Thoracic aorta (tissue), 2 donors: Measurements from ENCODE around the gene UIMC1. TPM values are rescaled to one million over a fixed set of nuclear protein-coding genes. Genes with fewer than 3 reads are reported as not detected.

ENCODE experiments used
- ATAC-seq: fragments of 150-250 bp; one replicate; pipeline ENCODE4 v1.8.0; 2017; ENCODE audit warnings: low read depth; ENCODE audit not compliant: insufficient number of reproducible peaks, low FRiP score
- DNase-seq: peaks from one replicate; pipeline ENCODE4 v3.0.0-alpha.2; 2020; ENCODE audit warnings: low spot score
- H3K27ac ChIP-seq, 2 donors: fragments of 200-600 bp; sonication (generic); 1 replicate in 1 of 2; 2 replicates in 1 of 2; pipeline ENCODE4 v1.5.1; 2016; ENCODE audit warnings: mild to moderate bottlenecking in 2 of 2, moderate library complexity in 2 of 2
- H3K27me3 ChIP-seq: fragments of 200-600 bp; sonication (generic); replicated peaks from 2 replicates; pipeline ENCODE4 v1.6.0; 2016; ENCODE audit warnings: mild to moderate bottlenecking; ENCODE audit not compliant: insufficient read depth
- H3K36me3 ChIP-seq: fragments of 200-600 bp; sonication (generic); one replicate; pipeline ENCODE4 v1.5.1; 2016
- H3K4me1 ChIP-seq, 2 donors: fragments of 200-600 bp; sonication (generic); 1 replicate in 1 of 2; 2 replicates in 1 of 2; pipeline versions ENCODE4 v1.5.1 to v1.6.0; 2016; ENCODE audit warnings: low read depth in 2 of 2, mild to moderate bottlenecking in 1 of 2; ENCODE audit not compliant: control insufficient read depth in 1 of 2
- H3K4me3 ChIP-seq: fragments of 200-600 bp; sonication (generic); 2 replicates; pipeline ENCODE4 v1.5.1; 2016; ENCODE audit warnings: mild to moderate bottlenecking
- H3K9me3 ChIP-seq: fragments of 200-600 bp; sonication (generic); 2 replicates; pipeline ENCODE4 v1.5.1; 2016
- total RNA-seq, 2 donors: library from RNA; depleted of rRNA; stranded (reverse); fragments of >200 nt; gene quantifications; one replicate each; pipeline versions ENCODE4 v1.1.0 to v1.2.3, GENCODE V29; 2016
- TF ChIP-seq, protein P1 (sequence below): fragments of 200-600 bp; sonication (generic); IDR thresholded peaks from one replicate; pipeline ENCODE4 v1.5.1; 2019; ENCODE audit warnings: antibody characterized with exemption

The UIMC1 gene
- total RNA-seq, 2 donors from 2014 or later: 27.3 to 40.9 TPM

GRCh38 chr5:176900780-176901204 lies 105.8 kb downstream of the UIMC1 start:
- Histone ChIP-seq H3K4me3 (no peak overlapping the region), H3K4me1 (no peaks in the 10 kb centered on the region), H3K9me3 (no peaks in the 10 kb centered on the region), H3K27me3 (no peaks in the 10 kb centered on the region), H3K36me3 (peaks cover 21% of the 10 kb centered on the region), H3K27ac (no peak overlapping the region)
- TF ChIP-seq, protein P1, sequence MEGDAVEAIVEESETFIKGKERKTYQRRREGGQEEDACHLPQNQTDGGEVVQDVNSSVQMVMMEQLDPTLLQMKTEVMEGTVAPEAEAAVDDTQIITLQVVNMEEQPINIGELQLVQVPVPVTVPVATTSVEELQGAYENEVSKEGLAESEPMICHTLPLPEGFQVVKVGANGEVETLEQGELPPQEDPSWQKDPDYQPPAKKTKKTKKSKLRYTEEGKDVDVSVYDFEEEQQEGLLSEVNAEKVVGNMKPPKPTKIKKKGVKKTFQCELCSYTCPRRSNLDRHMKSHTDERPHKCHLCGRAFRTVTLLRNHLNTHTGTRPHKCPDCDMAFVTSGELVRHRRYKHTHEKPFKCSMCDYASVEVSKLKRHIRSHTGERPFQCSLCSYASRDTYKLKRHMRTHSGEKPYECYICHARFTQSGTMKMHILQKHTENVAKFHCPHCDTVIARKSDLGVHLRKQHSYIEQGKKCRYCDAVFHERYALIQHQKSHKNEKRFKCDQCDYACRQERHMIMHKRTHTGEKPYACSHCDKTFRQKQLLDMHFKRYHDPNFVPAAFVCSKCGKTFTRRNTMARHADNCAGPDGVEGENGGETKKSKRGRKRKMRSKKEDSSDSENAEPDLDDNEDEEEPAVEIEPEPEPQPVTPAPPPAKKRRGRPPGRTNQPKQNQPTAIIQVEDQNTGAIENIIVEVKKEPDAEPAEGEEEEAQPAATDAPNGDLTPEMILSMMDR: no peak
- ATAC-seq (no peak), DNase-seq (no peak)

- H3K27ac ChIP-seq: no peak overlapping the region
Measured at GRCh38 chr5:176899946-176900779, 106.4 kb downstream of the UIMC1 start.

GRCh38 chr5:176899296-176899891 lies 107.2 kb downstream of the UIMC1 start, which contains the start of gene HK3:
Gene HK3 (minus strand): TSS chr5:176899346. CDS start chr5:176896159, 3,187 bp downstream.
- ATAC-seq (no peak), DNase-seq (no peak)
- Histone ChIP-seq H3K9me3 (no peaks in the 10 kb centered on the region), H3K36me3 (peaks cover 10% of the 10 kb centered on the region), H3K4me1 (no peaks in the 10 kb centered on the region), H3K27ac (no peak within 1 kb of the TSS), H3K4me3 (peak within 1 kb of the TSS; percentile 42), H3K27me3 (no peaks in the 10 kb centered on the region)
- TF ChIP-seq, protein P1: no peak

More at GRCh38 chr5:176899946-176900779, 106.4 kb downstream of the UIMC1 start:
- no peaks in the 10 kb centered on the region for H3K9me3 ChIP-seq
- no peak overlapping the region for H3K4me3 ChIP-seq
- TF ChIP-seq, protein P1: no peak
- no peak for DNase-seq
- H3K4me1 ChIP-seq: no peaks in the 10 kb centered on the region
- peaks cover 15% of the 10 kb centered on the region for H3K36me3 ChIP-seq
- no peaks in the 10 kb centered on the region for H3K27me3 ChIP-seq
- ATAC-seq: no peak

DNA sequence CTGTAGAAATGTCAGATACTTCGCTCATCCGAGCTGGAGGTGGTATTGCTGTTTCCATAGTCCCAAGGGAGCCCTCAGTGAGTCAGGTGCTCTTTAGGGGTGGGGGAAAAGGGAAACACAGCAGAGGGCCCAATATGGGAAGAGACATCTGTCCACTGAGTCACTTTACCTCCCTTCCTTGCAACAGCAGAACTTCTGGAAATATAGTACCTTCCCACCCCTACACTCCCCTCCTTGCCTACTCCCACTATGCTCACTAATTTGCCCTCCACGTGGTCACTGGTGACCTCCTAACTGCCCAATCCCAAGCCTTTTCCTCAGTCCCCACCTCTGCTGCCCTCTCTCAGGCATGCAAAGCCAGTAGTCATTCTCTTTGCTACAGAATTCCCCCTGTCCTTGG lies 109.3 kb downstream of the UIMC1 start:
- H3K4me3 ChIP-seq: no peak overlapping the region
- H3K27ac ChIP-seq: no peak overlapping the region
- no peaks in the 10 kb centered on the region for H3K27me3 ChIP-seq
- no peaks in the 10 kb centered on the region for H3K36me3 ChIP-seq
- no peak for DNase-seq
- TF ChIP-seq, protein P1: no peak
- no peak for ATAC-seq
- no peaks in the 10 kb centered on the region for H3K4me1 ChIP-seq
- no peaks in the 10 kb centered on the region for H3K9me3 ChIP-seq

DNA sequence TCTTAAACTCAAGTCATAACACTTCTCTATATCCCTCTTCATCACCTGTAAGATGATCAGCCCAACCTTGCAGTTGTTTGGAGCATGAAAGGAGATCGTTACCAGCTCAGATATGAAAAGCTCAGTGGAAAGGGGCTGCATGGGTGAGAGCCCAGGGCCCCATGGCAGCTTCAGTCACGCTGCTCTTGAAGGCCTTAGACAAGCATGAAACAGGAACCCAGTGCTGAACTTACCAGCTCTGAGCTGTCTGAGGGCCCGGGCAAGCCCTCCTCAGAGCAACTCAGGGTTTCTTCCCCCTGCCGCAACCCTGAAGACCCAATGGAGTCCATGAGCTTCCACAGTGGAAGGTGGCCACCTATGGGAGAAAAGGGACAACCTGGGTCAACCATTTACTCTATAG lies 110.7 kb downstream of the UIMC1 start:
- TF ChIP-seq, protein P1: no peak
- no peaks in the 10 kb centered on the region for H3K27me3 ChIP-seq
- no peak for DNase-seq
- H3K27ac ChIP-seq: no peak overlapping the region
- no peaks in the 10 kb centered on the region for H3K4me1 ChIP-seq
- H3K36me3 ChIP-seq: no peaks in the 10 kb centered on the region
- H3K9me3 ChIP-seq: no peaks in the 10 kb centered on the region
- no peak for ATAC-seq
- no peak overlapping the region for H3K4me3 ChIP-seq
